Measurements from ENCODE around the gene KICS2. TPM values are rescaled to one million over a fixed set of nuclear protein-coding genes. Genes with fewer than 3 reads are reported as not detected.

The KICS2 gene
- total and polyA plus RNA-seq, 2 of the 13 experiments (the other 11 are each of a cell fraction or from before 2014, with no cell fraction given), result 3.5 to 6.6 TPM

DNA sequence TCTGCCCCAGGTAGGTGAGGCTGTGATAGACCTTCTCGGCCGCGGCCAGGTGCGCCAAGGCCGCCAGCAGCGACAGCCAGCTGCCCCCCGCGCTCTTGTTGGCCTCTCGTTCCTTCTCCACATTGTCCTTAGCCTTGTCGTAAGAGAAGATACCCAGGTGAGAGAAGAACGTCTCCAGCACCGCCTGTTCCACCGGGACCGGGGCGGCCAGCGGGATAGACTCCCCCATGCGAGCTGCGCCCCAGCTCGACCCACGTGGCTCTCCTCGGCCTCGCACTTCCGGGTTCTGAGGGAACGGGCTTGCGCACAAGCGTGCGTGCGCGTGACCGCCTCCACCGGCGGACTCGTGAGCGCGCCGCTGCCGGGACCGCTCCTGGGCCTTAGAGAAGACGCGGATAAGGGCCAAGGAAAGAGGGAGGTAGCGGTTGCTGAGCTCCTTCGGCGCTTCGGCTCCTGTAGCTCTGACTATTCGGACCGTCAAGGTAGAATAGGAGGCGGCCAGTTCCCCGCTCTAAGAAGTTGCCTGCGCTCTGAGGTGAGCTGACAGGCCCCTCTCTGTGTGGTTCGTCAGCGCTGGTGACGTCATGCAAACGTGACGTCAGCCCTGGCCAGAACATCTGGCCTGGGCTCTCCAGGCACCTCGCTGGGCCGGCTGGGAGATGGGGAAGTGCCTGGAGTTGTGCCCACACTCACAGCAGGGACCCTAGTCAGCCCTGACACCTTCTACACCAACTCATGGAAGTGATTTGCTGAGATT lies at the start of gene KICS2 (continued):
- TF ChIP-seq ZNF235 (CRISPR knock-in tag; IDR thresholded peaks at IDR 0.05; ENCODE audit: borderline replicate concordance) (no peak; the same call in 1 of the 2 replicates), ZBTB42 (CRISPR knock-in tag; IDR thresholded peaks at IDR 0.05) (peak; percentile 93), FIP1L1 (IDR thresholded peaks at IDR 0.05; ENCODE audit: borderline replicate concordance, insufficient read depth, low read depth, low read length) (no peak), ZBTB8A (CRISPR knock-in tag; IDR thresholded peaks at IDR 0.05; ENCODE audit: borderline replicate concordance, low read depth) (no peak), ZNF766 (CRISPR knock-in tag; IDR thresholded peaks at IDR 0.05; ENCODE audit: borderline replicate concordance) (no peak; the same call in 1 of the 2 replicates), ZNF260 (CRISPR knock-in tag; IDR thresholded peaks at IDR 0.05; ENCODE audit: borderline replicate concordance, low read depth) (0 out of 2 replicates have a peak, but pooled peaks have one; percentile 57), ZNF331 (CRISPR knock-in tag; IDR thresholded peaks at IDR 0.05) (peak; percentile 58; the same call in 1 of the 2 replicates), ZNF605 (CRISPR knock-in tag; IDR thresholded peaks at IDR 0.05) (peak; percentile 92), KLF12 (CRISPR knock-in tag; IDR thresholded peaks at IDR 0.05; ENCODE audit: borderline replicate concordance) (peak; percentile 76; the same call in 1 of the 2 replicates), PHF5A (CRISPR knock-in tag; IDR thresholded peaks at IDR 0.05; ENCODE audit: low read depth, unreplicated experiment) (no peak), ZNF709 (CRISPR knock-in tag; IDR thresholded peaks at IDR 0.05) (peak; percentile 62; the same call in 1 of the 2 replicates), ZNF749 (CRISPR knock-in tag; IDR thresholded peaks at IDR 0.05; ENCODE audit: borderline replicate concordance) (no peak; the same call in 1 of the 2 replicates), ZNF773 (CRISPR knock-in tag; IDR thresholded peaks at IDR 0.05; ENCODE audit: borderline replicate concordance) (no peak), CBX1 (IDR thresholded peaks at IDR 0.05; ENCODE audit: low read depth) (no peak), NR2F6 (IDR thresholded peaks at IDR 0.05) (no peak), NR2F6 (CRISPR knock-in tag; IDR thresholded peaks at IDR 0.05) (peak; percentile 20; the same call in 1 of the 2 replicates), ZNF557 (CRISPR knock-in tag; IDR thresholded peaks at IDR 0.05) (no peak)
- TF ChIP-seq, protein P1, sequence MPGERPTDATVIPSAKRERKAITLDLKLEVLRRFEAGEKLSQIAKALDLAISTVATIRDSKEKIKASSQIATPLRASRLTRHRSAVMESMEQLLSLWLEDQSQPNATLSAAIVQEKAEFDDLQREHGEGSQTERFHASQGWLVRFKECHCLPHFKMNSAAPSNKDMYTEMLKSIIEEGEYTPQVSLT (CRISPR knock-in tag; IDR thresholded peaks at IDR 0.05; ENCODE audit: borderline replicate concordance, low read depth), result no peak
- TF ChIP-seq, protein P2, sequence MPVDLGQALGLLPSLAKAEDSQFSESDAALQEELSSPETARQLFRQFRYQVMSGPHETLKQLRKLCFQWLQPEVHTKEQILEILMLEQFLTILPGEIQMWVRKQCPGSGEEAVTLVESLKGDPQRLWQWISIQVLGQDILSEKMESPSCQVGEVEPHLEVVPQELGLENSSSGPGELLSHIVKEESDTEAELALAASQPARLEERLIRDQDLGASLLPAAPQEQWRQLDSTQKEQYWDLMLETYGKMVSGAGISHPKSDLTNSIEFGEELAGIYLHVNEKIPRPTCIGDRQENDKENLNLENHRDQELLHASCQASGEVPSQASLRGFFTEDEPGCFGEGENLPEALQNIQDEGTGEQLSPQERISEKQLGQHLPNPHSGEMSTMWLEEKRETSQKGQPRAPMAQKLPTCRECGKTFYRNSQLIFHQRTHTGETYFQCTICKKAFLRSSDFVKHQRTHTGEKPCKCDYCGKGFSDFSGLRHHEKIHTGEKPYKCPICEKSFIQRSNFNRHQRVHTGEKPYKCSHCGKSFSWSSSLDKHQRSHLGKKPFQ (CRISPR knock-in tag; IDR thresholded peaks at IDR 0.05; ENCODE audit: insufficient replicate concordance), result no peak
- TF ChIP-seq, protein P3, sequence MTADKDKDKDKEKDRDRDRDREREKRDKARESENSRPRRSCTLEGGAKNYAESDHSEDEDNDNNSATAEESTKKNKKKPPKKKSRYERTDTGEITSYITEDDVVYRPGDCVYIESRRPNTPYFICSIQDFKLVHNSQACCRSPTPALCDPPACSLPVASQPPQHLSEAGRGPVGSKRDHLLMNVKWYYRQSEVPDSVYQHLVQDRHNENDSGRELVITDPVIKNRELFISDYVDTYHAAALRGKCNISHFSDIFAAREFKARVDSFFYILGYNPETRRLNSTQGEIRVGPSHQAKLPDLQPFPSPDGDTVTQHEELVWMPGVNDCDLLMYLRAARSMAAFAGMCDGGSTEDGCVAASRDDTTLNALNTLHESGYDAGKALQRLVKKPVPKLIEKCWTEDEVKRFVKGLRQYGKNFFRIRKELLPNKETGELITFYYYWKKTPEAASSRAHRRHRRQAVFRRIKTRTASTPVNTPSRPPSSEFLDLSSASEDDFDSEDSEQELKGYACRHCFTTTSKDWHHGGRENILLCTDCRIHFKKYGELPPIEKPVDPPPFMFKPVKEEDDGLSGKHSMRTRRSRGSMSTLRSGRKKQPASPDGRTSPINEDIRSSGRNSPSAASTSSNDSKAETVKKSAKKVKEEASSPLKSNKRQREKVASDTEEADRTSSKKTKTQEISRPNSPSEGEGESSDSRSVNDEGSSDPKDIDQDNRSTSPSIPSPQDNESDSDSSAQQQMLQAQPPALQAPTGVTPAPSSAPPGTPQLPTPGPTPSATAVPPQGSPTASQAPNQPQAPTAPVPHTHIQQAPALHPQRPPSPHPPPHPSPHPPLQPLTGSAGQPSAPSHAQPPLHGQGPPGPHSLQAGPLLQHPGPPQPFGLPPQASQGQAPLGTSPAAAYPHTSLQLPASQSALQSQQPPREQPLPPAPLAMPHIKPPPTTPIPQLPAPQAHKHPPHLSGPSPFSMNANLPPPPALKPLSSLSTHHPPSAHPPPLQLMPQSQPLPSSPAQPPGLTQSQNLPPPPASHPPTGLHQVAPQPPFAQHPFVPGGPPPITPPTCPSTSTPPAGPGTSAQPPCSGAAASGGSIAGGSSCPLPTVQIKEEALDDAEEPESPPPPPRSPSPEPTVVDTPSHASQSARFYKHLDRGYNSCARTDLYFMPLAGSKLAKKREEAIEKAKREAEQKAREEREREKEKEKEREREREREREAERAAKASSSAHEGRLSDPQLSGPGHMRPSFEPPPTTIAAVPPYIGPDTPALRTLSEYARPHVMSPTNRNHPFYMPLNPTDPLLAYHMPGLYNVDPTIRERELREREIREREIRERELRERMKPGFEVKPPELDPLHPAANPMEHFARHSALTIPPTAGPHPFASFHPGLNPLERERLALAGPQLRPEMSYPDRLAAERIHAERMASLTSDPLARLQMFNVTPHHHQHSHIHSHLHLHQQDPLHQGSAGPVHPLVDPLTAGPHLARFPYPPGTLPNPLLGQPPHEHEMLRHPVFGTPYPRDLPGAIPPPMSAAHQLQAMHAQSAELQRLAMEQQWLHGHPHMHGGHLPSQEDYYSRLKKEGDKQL (CRISPR knock-in tag; IDR thresholded peaks at IDR 0.05; ENCODE audit: low read depth), result no peak
- TF ChIP-seq, protein P4, sequence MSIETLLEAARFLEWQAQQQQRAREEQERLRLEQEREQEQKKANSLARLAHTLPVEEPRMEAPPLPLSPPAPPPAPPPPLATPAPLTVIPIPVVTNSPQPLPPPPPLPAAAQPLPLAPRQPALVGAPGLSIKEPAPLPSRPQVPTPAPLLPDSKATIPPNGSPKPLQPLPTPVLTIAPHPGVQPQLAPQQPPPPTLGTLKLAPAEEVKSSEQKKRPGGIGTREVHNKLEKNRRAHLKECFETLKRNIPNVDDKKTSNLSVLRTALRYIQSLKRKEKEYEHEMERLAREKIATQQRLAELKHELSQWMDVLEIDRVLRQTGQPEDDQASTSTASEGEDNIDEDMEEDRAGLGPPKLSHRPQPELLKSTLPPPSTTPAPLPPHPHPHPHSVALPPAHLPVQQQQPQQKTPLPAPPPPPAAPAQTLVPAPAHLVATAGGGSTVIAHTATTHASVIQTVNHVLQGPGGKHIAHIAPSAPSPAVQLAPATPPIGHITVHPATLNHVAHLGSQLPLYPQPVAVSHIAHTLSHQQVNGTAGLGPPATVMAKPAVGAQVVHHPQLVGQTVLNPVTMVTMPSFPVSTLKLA (IDR thresholded peaks at IDR 0.05), result peak; percentile 80
